Colonic mucosa (tissue), 4 donors: ENCODE measurements around the gene RAB5IF. TPM values are rescaled to one million over a fixed set of nuclear protein-coding genes. Genes with fewer than 3 reads are reported as not detected.

ENCODE experiments used
- DNase-seq: peaks from one replicate; pipeline ENCODE4 v3.0.0-alpha.2; 2020
- H3K27ac ChIP-seq: fragments of 200-600 bp; one replicate; pipeline ENCODE4 v1.8.0; 2021
- H3K27me3 ChIP-seq: fragments of 200-600 bp; one replicate; pipeline ENCODE4 v1.8.0; 2021
- H3K36me3 ChIP-seq: fragments of 200-600 bp; one replicate; pipeline ENCODE4 v1.8.0; 2021
- H3K4me1 ChIP-seq: fragments of 200-600 bp; one replicate; pipeline ENCODE4 v1.8.0; 2021; ENCODE audit warnings: mild to moderate bottlenecking
- H3K4me3 ChIP-seq: fragments of 200-600 bp; one replicate; pipeline ENCODE4 v1.8.0; 2021
- H3K9ac ChIP-seq, 2 donors: one replicate each; pipeline ENCODE4 v1.7.0; 2013; ENCODE audit warnings: control low read depth in 2 of 2, low read depth in 2 of 2, low read length in 2 of 2
- H3K9me3 ChIP-seq: fragments of 200-600 bp; one replicate; pipeline ENCODE4 v1.8.0; 2021
- intact Hi-C: fragments of 100-400 bp; cut with DNase I; formaldehyde crosslinking; loops from one replicate; pipeline ENCODE4 v1.14.1; 2022
- total RNA-seq, 2 donors: library from RNA; stranded (reverse); fragmentation: NEBNext Ultra II Directional in 1 of 2; extraction: Animal tissue kit (Norgen Biotek cat#: 25700) in 1 of 2; gene quantifications; one replicate each; pipeline ENCODE4 v1.2.1, GENCODE V29; 2021
- TF ChIP-seq, protein P1 (sequence below): fragments of 200-600 bp; IDR thresholded peaks from one replicate; pipeline ENCODE4 v1.8.0; 2022; ENCODE audit warnings: antibody characterized with exemption, mild to moderate bottlenecking
- donor health status: healthy.
- donor health status: DM: no; HTN: no; CAD: no.
- donor health status: DM: no; HTN: no; CAD: no.

The RAB5IF gene
- total RNA-seq, 2 donors from 2014 or later: 143 to 207 TPM

- intact Hi-C loops: no loop called here
- Histone ChIP-seq H3K9ac (no peak overlapping the region), H3K27ac (no peak overlapping the region), H3K27me3 (no peaks in the 10 kb centered on the region), H3K9me3 (no peaks in the 10 kb centered on the region), H3K4me3 (no peak overlapping the region), H3K36me3 (no peaks in the 10 kb centered on the region), H3K4me1 (no peaks in the 10 kb centered on the region)
- no peak for DNase-seq
- TF ChIP-seq, protein P1, sequence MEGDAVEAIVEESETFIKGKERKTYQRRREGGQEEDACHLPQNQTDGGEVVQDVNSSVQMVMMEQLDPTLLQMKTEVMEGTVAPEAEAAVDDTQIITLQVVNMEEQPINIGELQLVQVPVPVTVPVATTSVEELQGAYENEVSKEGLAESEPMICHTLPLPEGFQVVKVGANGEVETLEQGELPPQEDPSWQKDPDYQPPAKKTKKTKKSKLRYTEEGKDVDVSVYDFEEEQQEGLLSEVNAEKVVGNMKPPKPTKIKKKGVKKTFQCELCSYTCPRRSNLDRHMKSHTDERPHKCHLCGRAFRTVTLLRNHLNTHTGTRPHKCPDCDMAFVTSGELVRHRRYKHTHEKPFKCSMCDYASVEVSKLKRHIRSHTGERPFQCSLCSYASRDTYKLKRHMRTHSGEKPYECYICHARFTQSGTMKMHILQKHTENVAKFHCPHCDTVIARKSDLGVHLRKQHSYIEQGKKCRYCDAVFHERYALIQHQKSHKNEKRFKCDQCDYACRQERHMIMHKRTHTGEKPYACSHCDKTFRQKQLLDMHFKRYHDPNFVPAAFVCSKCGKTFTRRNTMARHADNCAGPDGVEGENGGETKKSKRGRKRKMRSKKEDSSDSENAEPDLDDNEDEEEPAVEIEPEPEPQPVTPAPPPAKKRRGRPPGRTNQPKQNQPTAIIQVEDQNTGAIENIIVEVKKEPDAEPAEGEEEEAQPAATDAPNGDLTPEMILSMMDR: no peak
Measured at GRCh38 chr20:36653456-36653855, 47.9 kb downstream of the RAB5IF start.

GRCh38 chr20:36654506-36654905 lies 48.9 kb downstream of the RAB5IF start:
- Histone ChIP-seq H3K4me3 (no peak overlapping the region), H3K4me1 (no peaks in the 10 kb centered on the region), H3K36me3 (no peaks in the 10 kb centered on the region), H3K9me3 (no peaks in the 10 kb centered on the region), H3K27me3 (no peaks in the 10 kb centered on the region), H3K9ac (no peak overlapping the region), H3K27ac (no peak overlapping the region)
- TF ChIP-seq, protein P1: no peak
- intact Hi-C loops: no loop called here
- no peak for DNase-seq

- Histone ChIP-seq H3K9me3 (no peaks in the 10 kb centered on the region), H3K27ac (no peak overlapping the region), H3K36me3 (no peaks in the 10 kb centered on the region), H3K4me1 (no peaks in the 10 kb centered on the region), H3K4me3 (no peak overlapping the region), H3K27me3 (no peaks in the 10 kb centered on the region), H3K9ac (no peak overlapping the region)
- intact Hi-C loops: no loop called here
- TF ChIP-seq, protein P1: no peak
- no peak for DNase-seq
Measured at GRCh38 chr20:36655004-36655403, 49.4 kb downstream of the RAB5IF start.

DNA sequence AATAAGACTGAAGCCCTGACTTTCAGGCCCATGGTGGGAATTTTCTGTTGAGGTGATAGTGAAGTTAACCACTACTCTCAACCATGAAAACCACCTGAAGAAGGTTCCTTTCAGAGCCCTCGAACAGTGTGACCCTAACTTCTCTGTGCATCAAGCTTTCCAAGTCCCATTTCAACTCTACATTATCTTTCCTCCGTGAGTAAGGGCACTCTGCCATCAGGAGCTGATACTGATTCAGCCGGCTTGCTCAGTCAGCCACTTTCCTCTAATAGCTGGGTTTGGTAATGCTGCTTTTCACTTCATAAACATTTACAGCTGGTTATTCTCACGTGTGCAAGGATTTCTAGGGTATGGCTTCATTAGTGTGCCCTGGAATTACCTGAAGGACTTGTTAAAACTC lies 51.2 kb downstream of the RAB5IF start:
- DNase-seq: no peak
- H3K4me1 ChIP-seq: no peaks in the 10 kb centered on the region
- H3K9ac ChIP-seq: no peak overlapping the region
- H3K36me3 ChIP-seq: no peaks in the 10 kb centered on the region
- no peaks in the 10 kb centered on the region for H3K9me3 ChIP-seq
- no peak overlapping the region for H3K4me3 ChIP-seq
- TF ChIP-seq, protein P1: no peak
- H3K27me3 ChIP-seq: no peaks in the 10 kb centered on the region
- H3K27ac ChIP-seq: no peak overlapping the region
- intact Hi-C loops: no loop called here

DNA sequence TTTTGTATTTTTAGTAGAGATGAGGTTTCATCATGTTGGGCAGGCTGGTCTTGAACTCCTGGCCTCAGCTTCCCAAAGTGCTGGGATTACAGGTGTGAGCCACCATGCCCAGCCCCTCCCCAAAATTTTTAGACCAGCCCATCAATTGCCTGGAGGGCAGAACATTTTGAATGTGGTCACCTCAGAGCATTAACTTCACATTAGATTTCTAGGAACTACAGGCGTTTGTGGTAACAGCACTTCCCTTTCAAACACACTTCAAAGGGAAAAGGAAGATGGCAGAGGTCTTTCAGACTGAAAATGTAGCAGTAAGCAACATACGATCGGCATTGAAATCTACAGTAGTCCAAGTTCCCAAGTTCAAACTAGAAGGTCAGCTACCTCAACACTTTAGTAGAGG lies 52.7 kb downstream of the RAB5IF start:
- Histone ChIP-seq H3K4me3 (no peak overlapping the region), H3K9ac (no peak overlapping the region), H3K4me1 (no peaks in the 10 kb centered on the region), H3K27ac (no peak overlapping the region), H3K27me3 (no peaks in the 10 kb centered on the region), H3K9me3 (no peaks in the 10 kb centered on the region), H3K36me3 (no peaks in the 10 kb centered on the region)
- no peak for DNase-seq
- intact Hi-C loops: no loop called here
- TF ChIP-seq, protein P1: no peak

Other genes starting within 250 kb of the RAB5IF start
- gene MYL9, start 64.3 kb upstream of the RAB5IF start, total RNA-seq: 100 to 1,000 TPM in 1 of 2 donors, 10 to 100 TPM in 1; 49.3 to 582 TPM
- 1 to 10 TPM; 5.6 to 7.3 TPM for gene TGIF2, start 32.2 kb upstream of the RAB5IF start, total RNA-seq
- under 1 TPM; 0.58 to 0.59 TPM for gene SLA2, start 40.4 kb downstream of the RAB5IF start, total RNA-seq
- 10 to 100 TPM; 30.0 to 32.0 TPM for gene NDRG3, start 140.3 kb downstream of the RAB5IF start, total RNA-seq
- gene DSN1, start 168.0 kb downstream of the RAB5IF start, total RNA-seq: 10 to 100 TPM; 10.9 to 24.2 TPM